Transverse colon (tissue), 4 donors: ENCODE data around the gene ARX. TPM values are rescaled to one million over a fixed set of nuclear protein-coding genes. Genes with fewer than 3 reads are reported as not detected.

Experiments
- DNase-seq: peaks from one replicate; pipeline ENCODE4 v3.0.0-alpha.2; 2019
- H3K27ac ChIP-seq, 4 donors: fragments of 200-600 bp; sonication (generic); 2 replicates each; pipeline ENCODE4 v1.5.1; 2016 to 2018; ENCODE audit warnings: inconsistent platforms in 4 of 4
- H3K27me3 ChIP-seq: fragments of 200-600 bp; sonication (generic); 2 replicates; pipeline ENCODE4 v1.5.1; 2017; ENCODE audit warnings: inconsistent platforms
- H3K36me3 ChIP-seq, 4 donors: fragments of 200-600 bp; sonication (generic); 2 replicates each; pipeline ENCODE4 v1.5.1; 2017 to 2019; ENCODE audit warnings: inconsistent platforms in 4 of 4
- H3K4me1 ChIP-seq, 4 donors: fragments of 200-600 bp; sonication (generic); 2 replicates each; pipeline ENCODE4 v1.5.1; 2017 to 2020; ENCODE audit warnings: inconsistent platforms in 4 of 4
- H3K4me3 ChIP-seq, 4 donors: fragments of 200-600 bp; sonication (generic); 1 replicate in 1 of 4; 2 replicates in 3 of 4; pipeline versions ENCODE4 v1.5.1 to v1.6.1; 2017 to 2019; ENCODE audit warnings: inconsistent platforms in 4 of 4
- H3K9me3 ChIP-seq, 2 donors: fragments of 200-600 bp; sonication (generic); 2 replicates each; pipeline ENCODE4 v1.5.1; 2017 to 2019; ENCODE audit warnings: inconsistent platforms in 2 of 2
- EP300 ChIP-seq: sonication (generic); formaldehyde crosslinking; IDR thresholded peaks from one replicate; pipeline ENCODE4 v1.6.1; 2017; ENCODE audit warnings: antibody characterized with exemption, low read depth
- POLR2A ChIP-seq: fragments of 450-650 bp; IDR thresholded peaks from one replicate; pipeline ENCODE4 v1.6.1; 2016; ENCODE audit warnings: antibody characterized with exemption, mild to moderate bottlenecking, moderate library complexity
- POLR2AphosphoS5 ChIP-seq, 3 donors: sonication (generic); formaldehyde crosslinking; IDR thresholded peaks; one replicate each; pipeline ENCODE4 v1.6.1; 2016; ENCODE audit warnings: antibody characterized with exemption in 3 of 3
- WGBS, 2 donors: methylation state at CpG; one replicate each; pipeline ENCODE4 v1.1.5; 2018; ENCODE audit warnings: low coverage in 1 of 2; 5-methylcytosine and 5-hydroxymethylcytosine counted together
- in situ Hi-C, 4 donors: fragments of 200-750 bp; cut with MboI; loops; one replicate each; pipeline versions ENCODE4 v1.15.0 to v1.15.1; 2017; ENCODE audit warnings: low sequenced_read_pairs in 3 of 4, low pct_ligation_motif_present in 1 of 4, low pct_unique_long_range_greater_than_20kb in 1 of 4
- intact Hi-C: fragments of 100-400 bp; cut with DNase I; formaldehyde crosslinking; loops from one replicate; pipeline ENCODE4 v1.15.1; 2023; ENCODE audit warnings: low total_unique reads
- total RNA-seq, 4 donors: library from RNA; depleted of rRNA; stranded (reverse); fragments of >200 nt; gene quantifications; one replicate each; pipeline ENCODE4 v1.1.0, GENCODE V29; 2016
- TF ChIP-seq, protein P1 (sequence below), 5 experiments: fragments of 200-600 bp in 3 of 5; fragments of 450-650 bp in 2 of 5; sonication (generic) in 3 of 5; IDR thresholded peaks; 1 replicate in 2 of 5; 2 replicates in 3 of 5; pipeline ENCODE4 v1.5.1; 2016 to 2017; ENCODE audit warnings: antibody characterized with exemption in 5 of 5, inconsistent platforms in 3 of 5, mild to moderate bottlenecking in 2 of 5, moderate library complexity in 1 of 5

Gene ARX
- total RNA-seq, 4 donors from 2014 or later, result not detected

DNA sequence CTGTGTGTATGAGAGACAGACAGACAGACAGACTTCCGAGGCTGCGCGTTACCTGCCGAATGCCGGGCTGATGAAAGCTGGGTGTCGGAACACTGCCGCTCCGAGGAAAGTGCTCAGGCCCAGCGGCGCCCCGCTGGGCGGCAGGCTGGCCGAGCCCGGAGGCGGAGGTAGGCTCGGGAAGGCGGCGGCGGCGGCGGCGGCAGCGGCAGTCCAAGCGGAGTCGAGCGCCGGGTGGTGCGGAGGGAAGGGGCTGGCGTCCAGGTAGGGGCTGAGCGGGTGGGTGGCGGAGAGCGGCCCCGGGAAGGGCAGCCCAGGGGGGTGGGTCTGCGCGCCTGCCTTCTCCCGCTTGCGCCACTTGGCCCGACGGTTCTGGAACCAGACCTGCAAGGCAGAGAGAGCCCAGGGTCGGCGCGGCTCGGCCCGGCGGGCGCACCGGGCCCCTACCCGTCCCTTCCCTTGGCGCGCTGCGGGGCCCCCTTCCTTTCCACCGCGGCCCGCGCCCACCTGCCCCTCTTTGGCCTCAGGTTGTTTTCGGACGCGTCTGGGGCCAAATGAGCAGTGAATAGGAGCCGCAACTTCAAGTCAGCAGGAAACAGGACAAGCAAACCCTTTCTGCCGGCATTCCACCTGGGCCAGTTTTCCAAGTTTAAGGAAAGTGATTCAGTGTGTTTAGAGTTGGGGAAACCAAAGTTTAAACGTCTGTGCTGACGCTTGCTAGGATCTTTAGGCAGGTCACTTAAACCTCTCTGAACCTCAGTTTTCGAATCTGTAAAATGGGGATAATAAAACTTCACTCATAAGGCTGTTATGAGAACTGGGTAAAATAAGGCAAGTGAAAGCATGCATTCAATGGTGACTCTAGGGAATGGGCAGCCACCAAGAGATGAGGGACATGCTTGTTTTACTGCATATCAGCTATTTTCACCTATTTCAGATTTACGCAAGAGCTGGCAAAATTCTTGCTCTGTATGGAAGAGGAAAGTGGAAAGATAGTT lies 8.4 kb downstream of the ARX start:
- Histone ChIP-seq H3K4me3 (peak overlapping the region in 1 of 4 donors; percentile 21), H3K27ac (no peak overlapping the region), H3K9me3 (no peaks in the 10 kb centered on the region), H3K36me3 (no peaks in the 10 kb centered on the region), H3K27me3 (peaks cover 99% of the 10 kb centered on the region), H3K4me1 (peaks cover 5 to 30% (median 13%) of the 10 kb centered on the region in 4 donors)
- intact Hi-C loops, result no loop called here
- 38 to 41% methylated on average over 1 to 51 of the region's 64 CpGs for WGBS, 2 donors
- in situ Hi-C loops, result no loop called here
- DNase-seq, result no peak
- TF ChIP-seq POLR2A (no peak), POLR2AphosphoS5 (IDR thresholded peaks at IDR 0.05) (no peak), EP300 (no peak)
- TF ChIP-seq, protein P1, sequence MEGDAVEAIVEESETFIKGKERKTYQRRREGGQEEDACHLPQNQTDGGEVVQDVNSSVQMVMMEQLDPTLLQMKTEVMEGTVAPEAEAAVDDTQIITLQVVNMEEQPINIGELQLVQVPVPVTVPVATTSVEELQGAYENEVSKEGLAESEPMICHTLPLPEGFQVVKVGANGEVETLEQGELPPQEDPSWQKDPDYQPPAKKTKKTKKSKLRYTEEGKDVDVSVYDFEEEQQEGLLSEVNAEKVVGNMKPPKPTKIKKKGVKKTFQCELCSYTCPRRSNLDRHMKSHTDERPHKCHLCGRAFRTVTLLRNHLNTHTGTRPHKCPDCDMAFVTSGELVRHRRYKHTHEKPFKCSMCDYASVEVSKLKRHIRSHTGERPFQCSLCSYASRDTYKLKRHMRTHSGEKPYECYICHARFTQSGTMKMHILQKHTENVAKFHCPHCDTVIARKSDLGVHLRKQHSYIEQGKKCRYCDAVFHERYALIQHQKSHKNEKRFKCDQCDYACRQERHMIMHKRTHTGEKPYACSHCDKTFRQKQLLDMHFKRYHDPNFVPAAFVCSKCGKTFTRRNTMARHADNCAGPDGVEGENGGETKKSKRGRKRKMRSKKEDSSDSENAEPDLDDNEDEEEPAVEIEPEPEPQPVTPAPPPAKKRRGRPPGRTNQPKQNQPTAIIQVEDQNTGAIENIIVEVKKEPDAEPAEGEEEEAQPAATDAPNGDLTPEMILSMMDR (IDR thresholded peaks at IDR 0.05), result no peak

DNA sequence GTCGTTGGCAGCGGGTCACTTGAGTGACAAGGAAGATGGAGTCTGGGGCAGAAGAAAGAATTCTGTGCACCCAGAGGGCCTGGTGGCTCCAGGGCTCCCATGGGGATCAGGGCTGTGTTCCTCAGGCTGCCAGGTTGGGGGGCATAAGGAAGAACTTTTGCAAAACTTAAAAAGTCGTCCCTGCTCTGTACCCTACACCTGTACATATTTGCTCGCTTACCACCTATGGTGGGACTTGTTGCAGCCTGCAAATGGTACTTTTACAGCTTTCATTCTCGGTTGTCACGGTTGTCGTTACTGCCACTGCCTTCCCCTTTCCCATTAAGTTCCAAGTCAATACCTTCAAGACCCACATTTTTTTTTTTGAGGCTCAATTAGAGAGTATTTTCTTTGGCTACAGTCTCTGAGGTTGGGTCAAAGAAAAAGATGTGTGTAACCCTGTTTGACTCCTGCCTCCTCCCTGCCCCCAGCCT lies 9.1 kb downstream of the ARX start:
- no peak for DNase-seq
- peaks cover 5 to 26% (median 13%) of the 10 kb centered on the region in 4 donors for H3K4me1 ChIP-seq
- H3K27ac ChIP-seq, result no peak overlapping the region
- in situ Hi-C loops (no loop called here), intact Hi-C loops (no loop called here)
- TF ChIP-seq POLR2AphosphoS5 (IDR thresholded peaks at IDR 0.05) (no peak), POLR2A (no peak), EP300 (no peak)
- TF ChIP-seq, protein P1 (IDR thresholded peaks at IDR 0.05), result no peak
- no peak overlapping the region for H3K4me3 ChIP-seq
- WGBS, 2 donors, result 7 to 42% methylated on average over 5 to 7 of the region's 7 CpGs
- H3K36me3 ChIP-seq, result no peaks in the 10 kb centered on the region
- no peaks in the 10 kb centered on the region for H3K9me3 ChIP-seq
- H3K27me3 ChIP-seq, result peaks cover 97% of the 10 kb centered on the region

DNA sequence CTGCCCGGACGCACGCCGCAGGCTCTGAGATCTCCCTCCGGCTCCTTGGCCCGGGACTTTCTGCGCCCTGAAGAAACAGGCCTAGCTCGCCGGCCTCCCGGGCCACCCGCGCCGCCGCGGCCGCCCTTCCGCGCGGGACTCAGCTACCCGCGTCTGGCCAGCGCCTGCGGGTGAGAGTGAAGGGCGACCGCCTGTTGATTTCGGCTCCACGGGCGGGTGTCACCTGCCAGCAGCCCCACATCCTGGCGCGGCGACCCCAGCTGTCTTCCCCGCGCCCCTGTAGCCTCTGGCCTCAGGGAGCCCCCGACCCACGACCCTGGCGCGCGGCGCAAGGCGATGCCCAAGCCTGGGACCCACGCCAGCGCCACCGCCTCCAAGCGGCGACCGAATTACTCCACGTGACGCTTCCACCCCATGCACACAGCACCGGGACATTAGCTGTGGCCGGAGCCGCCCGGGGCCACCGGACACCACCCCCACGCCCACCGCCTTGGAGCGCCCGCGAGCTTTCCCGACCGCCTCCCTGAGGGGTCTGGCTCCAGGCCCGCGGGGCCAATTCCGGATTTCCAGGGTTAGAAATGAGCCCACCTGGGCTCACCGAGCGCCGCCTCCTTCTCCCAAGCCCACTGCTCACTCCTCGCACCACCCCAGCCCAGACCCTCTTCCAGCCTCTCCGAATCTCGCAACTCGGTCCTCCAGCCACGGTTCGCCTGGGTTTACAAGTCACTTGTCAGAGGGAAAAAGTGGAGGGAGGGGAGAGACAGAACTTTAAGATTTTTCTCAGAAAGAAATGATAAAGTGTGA lies 10.2 kb downstream of the ARX start:
- H3K4me3 ChIP-seq, result peak overlapping the region in 1 of 4 donors; percentile 36
- 42% methylated on average over 67 of the region's 72 CpGs; no CpG with 5 or more reads in 1 of the 2 donors for WGBS, 2 donors
- H3K27me3 ChIP-seq, result peaks cover 87% of the 10 kb centered on the region
- DNase-seq, result no peak
- no peaks in the 10 kb centered on the region for H3K9me3 ChIP-seq
- intact Hi-C loops (no loop called here), in situ Hi-C loops (no loop called here)
- no peaks in the 10 kb centered on the region for H3K36me3 ChIP-seq
- TF ChIP-seq EP300, result no peak
- TF ChIP-seq POLR2A, result no peak
- TF ChIP-seq POLR2AphosphoS5 (IDR thresholded peaks at IDR 0.05), result no peak
- TF ChIP-seq, protein P1 (IDR thresholded peaks at IDR 0.05), result no peak
- no peak overlapping the region for H3K27ac ChIP-seq
- peaks cover 5 to 26% (median 13%) of the 10 kb centered on the region in 4 donors for H3K4me1 ChIP-seq

DNA sequence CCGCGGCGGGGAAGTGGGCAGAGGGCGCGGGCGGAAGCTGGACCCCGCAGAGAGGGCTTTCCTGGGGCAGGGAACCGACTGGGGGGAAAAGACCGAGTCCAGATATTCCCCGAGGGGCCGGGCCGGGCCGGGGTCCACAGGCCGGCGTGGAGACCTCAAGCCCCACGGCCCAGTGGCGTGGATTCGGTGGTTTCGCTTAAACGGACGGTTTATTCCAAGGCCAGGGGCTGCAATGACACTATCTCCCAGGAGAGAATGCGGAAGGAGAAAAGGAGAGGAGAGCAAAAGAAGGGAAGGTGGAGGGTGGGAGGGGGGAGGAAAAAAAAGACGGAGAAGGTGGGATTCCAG lies 10.8 kb downstream of the ARX start:
- 50% methylated on average over 23 of the region's 23 CpGs; no CpG with 5 or more reads in 1 of the 2 donors for WGBS, 2 donors
- H3K27ac ChIP-seq, result no peak overlapping the region
- H3K27me3 ChIP-seq, result peaks cover 81% of the 10 kb centered on the region
- in situ Hi-C loops, result no loop called here
- no peaks in the 10 kb centered on the region for H3K36me3 ChIP-seq
- intact Hi-C loops, result no loop called here
- no peak for DNase-seq
- peak overlapping the region in 1 of 4 donors; percentile 36 for H3K4me3 ChIP-seq
- TF ChIP-seq EP300 (no peak), POLR2AphosphoS5 (IDR thresholded peaks at IDR 0.05) (no peak)
- no peaks in the 10 kb centered on the region for H3K9me3 ChIP-seq
- H3K4me1 ChIP-seq, result peaks cover 5 to 26% (median 13%) of the 10 kb centered on the region in 4 donors
